Kidney (tissue), 14 donors: ENCODE measurements around the gene SULF2. TPM values are rescaled to one million over a fixed set of nuclear protein-coding genes. Genes with fewer than 3 reads are reported as not detected.

Experiments
- DNase-seq, 5 donors: peaks; one replicate each; pipeline ENCODE4 v3.0.0-alpha.2; 2013 to 2020
- FAIRE-seq: peaks from 2 replicates; lab custom pipeline; 2012; peaks lifted over from hg19 to GRCh38; lab: Jason Lieb, UNC
- H3K27ac ChIP-seq, 2 donors: one replicate each; pipeline ENCODE4 v1.7.0; 2013; ENCODE audit warnings: low read depth in 2 of 2, low read length in 2 of 2, inconsistent platforms in 1 of 2
- H3K27me3 ChIP-seq: one replicate; pipeline ENCODE4 v1.7.1; 2013; ENCODE audit warnings: low read length, inconsistent platforms; ENCODE audit not compliant: control insufficient read depth, insufficient read depth
- H3K36me3 ChIP-seq, 3 donors: one replicate each; pipeline versions ENCODE4 v1.7.0 to v1.7.1; 2013; ENCODE audit warnings: low read length in 3 of 3, control low read depth in 1 of 3, inconsistent platforms in 1 of 3; ENCODE audit not compliant: insufficient read depth in 3 of 3, control insufficient read depth in 2 of 3
- H3K4me1 ChIP-seq, 3 donors: one replicate each; pipeline versions ENCODE4 v1.7.0 to v1.7.1; 2013; ENCODE audit warnings: low read length in 3 of 3, inconsistent platforms in 1 of 3, low read depth in 1 of 3; ENCODE audit not compliant: control insufficient read depth in 2 of 3, insufficient read depth in 2 of 3
- H3K4me3 ChIP-seq, 3 donors: one replicate each; pipeline versions ENCODE4 v1.7.0 to v1.8.1; 2013; ENCODE audit warnings: low read length in 3 of 3, control low read depth in 1 of 3, inconsistent platforms in 1 of 3
- H3K9ac ChIP-seq, 3 donors: one replicate each; pipeline versions ENCODE4 v1.7.0 to v1.7.1; 2013; ENCODE audit warnings: low read length in 3 of 3, control low read depth in 1 of 3, inconsistent platforms in 1 of 3
- H3K9me3 ChIP-seq, 3 donors: one replicate each; pipeline versions ENCODE4 v1.7.0 to v1.7.1; 2013; ENCODE audit warnings: low read length in 3 of 3, control low read depth in 1 of 3, inconsistent platforms in 1 of 3; ENCODE audit not compliant: control insufficient read depth in 2 of 3, insufficient read depth in 1 of 3
- CTCF ChIP-seq: IDR thresholded peaks from 3 replicates; pipeline ENCODE4 v1.5.1; 2012; ENCODE audit warnings: mild to moderate bottlenecking, moderate library complexity, borderline replicate concordance; ENCODE audit not compliant: insufficient read depth; ENCODE audit errors: extremely low read depth
- intact Hi-C: fragments of 100-400 bp; cut with DNase I; formaldehyde crosslinking; loops from one replicate; pipeline ENCODE4 v1.11.1; 2022
- polyA plus RNA-seq: library from polyadenylated mRNA; stranded (reverse); fragments of 350-450 nt; fragmentation: Illumina TruSeq; extraction: RNeasy Lipid Tissue Mini Kit (QIAGEN cat#74804); gene quantifications from one replicate; pipeline ENCODE4 v1.2.3, GENCODE V29; 2014; ENCODE audit warnings: low read depth, low replicate concordance; ENCODE audit not compliant: insufficient read depth
- total RNA-seq: library from RNA; stranded (reverse); fragmentation: NEBNext Ultra II Directional; extraction: Animal tissue kit (Norgen Biotek cat#: 25700); gene quantifications from one replicate; pipeline ENCODE4 v1.2.1, GENCODE V29; 2021
- donor health status: control.
- donor health status: control.
- donor health status: control.
- donor health status: control.
- donor health status: control.
- donor health status: DM: yes; HTN: yes; CAD: no.
- donor health status: Normal renal cell carcinoma (clear cell type).

The SULF2 gene
- total and polyA plus RNA-seq, 2 donors from 2014 or later = 85.1 to 257 TPM

GRCh38 chr20:47679462-47679861, 105.8 kb downstream of the SULF2 start:
- peak in 1 of 5 donors; percentile 35 for DNase-seq
- H3K27ac ChIP-seq = no peak overlapping the region

GRCh38 chr20:47678536-47678935, 106.7 kb downstream of the SULF2 start:
- no peak overlapping the region for H3K27ac ChIP-seq
- H3K9me3 ChIP-seq = no peaks in the 10 kb centered on the region
- H3K4me3 ChIP-seq = no peak overlapping the region
- H3K27me3 ChIP-seq = no peaks in the 10 kb centered on the region
- FAIRE-seq (no peak), DNase-seq (peak in 1 of 5 donors; percentile 55)
- H3K9ac ChIP-seq = no peak overlapping the region
- TF ChIP-seq CTCF = no peak
- H3K4me1 ChIP-seq = peaks cover 0 to 8% (median 0%) of the 10 kb centered on the region in 3 donors
- no peaks in the 10 kb centered on the region for H3K36me3 ChIP-seq
- intact Hi-C loops = no loop called here

More at GRCh38 chr20:47679462-47679861, 105.8 kb downstream of the SULF2 start:
- Histone ChIP-seq H3K4me3 (no peak overlapping the region), H3K4me1 (peaks cover 0 to 8% (median 0%) of the 10 kb centered on the region in 3 donors), H3K27me3 (no peaks in the 10 kb centered on the region), H3K36me3 (no peaks in the 10 kb centered on the region), H3K9me3 (no peaks in the 10 kb centered on the region), H3K9ac (no peak overlapping the region)
- no peak for FAIRE-seq
- intact Hi-C loops = no loop called here
- TF ChIP-seq CTCF = no peak

- Histone ChIP-seq H3K27me3 (no peaks in the 10 kb centered on the region), H3K4me3 (no peak overlapping the region), H3K27ac (no peak overlapping the region), H3K36me3 (no peaks in the 10 kb centered on the region), H3K4me1 (peaks cover 0 to 8% (median 0%) of the 10 kb centered on the region in 3 donors), H3K9me3 (no peaks in the 10 kb centered on the region), H3K9ac (no peak overlapping the region)
- intact Hi-C loops = no loop called here
- FAIRE-seq = no peak
- TF ChIP-seq CTCF = peak; percentile 73
- DNase-seq = peak; percentile 57 to 86 (median 77)
Observed at GRCh38 chr20:47677635-47678453, 107.4 kb downstream of the SULF2 start.
